ENCODE results near the gene C11orf87. TPM values are rescaled to one million over a fixed set of nuclear protein-coding genes. Genes with fewer than 3 reads are reported as not detected.
A peak's percentile ranks its signal among the peaks of the same experiment; 100 is the strongest.

The C11orf87 gene
- total and polyA plus RNA-seq, 2 of the 8 experiments (the other 6 are each of a cell fraction or from before 2014, with no cell fraction given) = 0.22 to 0.32 TPM

DNA sequence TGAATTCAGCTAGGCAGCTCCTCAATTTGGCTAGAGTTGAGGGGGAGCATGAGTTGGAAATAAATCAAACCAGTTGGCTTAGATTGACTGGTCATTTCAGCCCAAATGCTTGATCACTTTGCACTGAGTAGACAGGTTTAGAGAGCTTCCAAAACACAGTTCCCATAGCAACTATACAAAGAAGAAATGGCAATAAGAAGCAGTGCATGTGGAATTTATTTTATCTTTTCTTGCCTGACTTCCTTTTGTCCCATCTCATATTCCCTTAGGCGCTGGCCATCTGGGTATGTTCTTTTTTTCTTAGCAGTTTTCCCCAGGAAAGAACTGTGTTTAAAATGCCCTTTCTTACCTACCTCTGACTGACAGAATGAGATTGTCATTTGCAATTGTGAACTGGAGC, 38.7 kb upstream of the C11orf87 start:
- Histone ChIP-seq H2AK5ac (ENCODE audit: low read depth, low read length) (no peak overlapping the region), H3K9me3 (ENCODE audit: insufficient read depth in 2 of 2, low read depth in 1 of 2, low read length in 1 of 2) (no peaks in the 10 kb centered on the region; a peak in 1 of 4 replicates), H3K14ac (ENCODE audit: insufficient read length) (no peak overlapping the region), H3K18ac (ENCODE audit: extremely low read depth, low read length) (no peak overlapping the region), H3K9ac (replicated peaks in 1 of 4; ENCODE audit: extremely low read depth in 1 of 4, low read depth in 3 of 4, low read length in 3 of 4) (no peak overlapping the region), H3K4me2 (ENCODE audit: insufficient read depth in 1 of 2, low read depth in 2 of 2, low read length in 2 of 2) (no peak overlapping the region), H4K8ac (ENCODE audit: extremely low read depth, insufficient read depth, low read length) (no peak overlapping the region), H4K91ac (replicated peaks; ENCODE audit: insufficient read length, low read length) (no peak overlapping the region), H3K4me1 (replicated peaks in 1 of 4; ENCODE audit: control insufficient read depth in 3 of 4, insufficient read depth in 4 of 4, low read length in 3 of 4) (peaks cover 0 to under 1% (median under 1%) of the 10 kb centered on the region in 4 experiments; a peak in 2 of 7 replicates), H3K27me3 (replicated peaks in 1 of 4; ENCODE audit: control insufficient read depth in 3 of 4, extremely low read depth in 1 of 4, insufficient read depth in 3 of 4, low read length in 3 of 4) (no peaks in the 10 kb centered on the region), H3K23ac (ENCODE audit: insufficient read length) (no peak overlapping the region), H3K4me3 (ENCODE audit: extremely low read depth in 1 of 4, insufficient read depth in 2 of 4, low read depth in 3 of 4, low read length in 4 of 4) (no peak overlapping the region), H4K20me1 (replicated peaks in 1 of 2; ENCODE audit: control insufficient read depth in 1 of 2, insufficient read depth in 2 of 2, low read length in 2 of 2) (no peaks in the 10 kb centered on the region), H3K56ac (replicated peaks; ENCODE audit: insufficient read length, low read depth, low read length) (no peak overlapping the region), H3K4ac (replicated peaks; ENCODE audit: insufficient read length, low read depth, low read length) (no peak overlapping the region), H3K79me1 (ENCODE audit: low read depth, low read length) (no peaks in the 10 kb centered on the region), H2BK12ac (ENCODE audit: low read depth, low read length) (no peak overlapping the region), H3K79me2 (ENCODE audit: control insufficient read depth in 1 of 2, insufficient read depth in 2 of 2, low read length in 2 of 2) (no peaks in the 10 kb centered on the region), H4K5ac (ENCODE audit: insufficient read length, low read depth, low read length) (no peak overlapping the region), H2AFZ (ENCODE audit: low read length) (0 out of 2 replicates have a peak overlapping the region, but pooled peaks have one; percentile 25), H2BK5ac (ENCODE audit: low read depth, low read length) (no peak overlapping the region), H2BK15ac (ENCODE audit: low read length) (no peak overlapping the region), H2BK120ac (replicated peaks; ENCODE audit: low read depth, low read length) (no peak overlapping the region), H3K23me2 (ENCODE audit: low read depth, low read length) (no peaks in the 10 kb centered on the region), H3K36me3 (ENCODE audit: control insufficient read depth in 2 of 4, insufficient read depth in 4 of 4, low read length in 3 of 4) (no peaks in the 10 kb centered on the region), H2BK20ac (ENCODE audit: low read length) (no peak overlapping the region), H3K27ac (ENCODE audit: low read depth, low read length) (no peak overlapping the region)
- no peak for FAIRE-seq
- DNase-seq (ENCODE audit: low read depth in 1 of 2, low spot score in 2 of 2) = no peak
- WGBS, 2 experiments (ENCODE audit: extremely low coverage in 1 of 2, insufficient coverage in 1 of 2, insufficient read length in 1 of 2, insufficient replicate concordance in 2 of 2, low coverage in 1 of 2, low lambda C conversion rate in 2 of 2, missing lambda C conversion rate in 1 of 2) = 92% methylated on average over 1 of the region's 1 CpG; no CpG with 5 or more reads in 1 of the 2 experiments
- no peak for TF ChIP-seq KDM5A (IDR thresholded peaks at IDR 0.05; ENCODE audit: low read length)
- no peak for TF ChIP-seq KDM4A (IDR thresholded peaks at IDR 0.05; ENCODE audit: low read depth, low read length, severe bottlenecking)
- ChIA-PET POLR2A (ENCODE audit: partially characterized antibody) (no interaction called here), CTCF (ENCODE audit: partially characterized antibody) (interaction anchor here (2.1 kb wide), 1 partner anchor 43 kb away, joined by 5 read pairs; no protein-coding TSS in a partner anchor)

All from H1 (cell line).